NCI-H345 (cell line): ENCODE results near the gene LRRC23.

Experiments used
- DNase-seq: peaks from one replicate; lab custom pipeline; 2025; lab: John Stamatoyannopoulos, UW

Gene LRRC23

DNA sequence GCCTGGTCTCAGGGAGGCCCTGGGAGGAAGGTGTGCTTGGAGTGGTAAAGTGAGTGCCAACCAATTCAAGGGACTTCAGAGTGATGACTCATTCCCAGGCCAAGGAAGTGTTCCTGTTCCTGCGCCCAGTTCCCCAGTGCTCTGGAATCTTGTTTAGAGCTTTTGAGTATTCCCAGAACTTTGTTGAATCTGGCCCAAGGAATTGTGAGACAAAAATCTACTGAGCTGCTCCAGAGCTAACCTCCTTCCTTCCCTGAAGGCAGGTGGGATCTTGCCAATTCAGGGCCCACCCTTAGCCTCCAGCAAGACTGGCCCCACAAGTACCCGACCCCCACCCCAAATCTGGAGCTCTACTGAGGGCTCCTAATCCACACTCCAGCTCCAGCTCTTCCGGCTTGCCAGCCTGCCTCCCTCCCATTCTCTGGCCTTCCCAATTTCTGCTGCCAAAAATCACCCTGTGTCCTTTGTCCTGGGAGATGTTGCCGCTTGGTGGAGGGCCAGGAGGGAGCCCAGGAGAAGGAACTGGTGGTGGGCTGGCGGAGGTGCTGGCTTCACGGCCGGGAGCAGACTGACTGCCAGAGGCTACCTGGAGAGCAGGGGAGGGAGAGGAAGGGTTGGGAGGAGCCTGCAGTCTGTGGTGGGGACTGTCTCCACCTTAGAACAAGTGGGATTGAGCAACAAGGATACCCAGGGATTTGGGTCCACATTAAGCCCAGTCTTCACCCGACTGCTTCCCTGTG is 21.1 kb downstream of the LRRC23 start:
- DNase-seq, result peak; percentile 32

DNA sequence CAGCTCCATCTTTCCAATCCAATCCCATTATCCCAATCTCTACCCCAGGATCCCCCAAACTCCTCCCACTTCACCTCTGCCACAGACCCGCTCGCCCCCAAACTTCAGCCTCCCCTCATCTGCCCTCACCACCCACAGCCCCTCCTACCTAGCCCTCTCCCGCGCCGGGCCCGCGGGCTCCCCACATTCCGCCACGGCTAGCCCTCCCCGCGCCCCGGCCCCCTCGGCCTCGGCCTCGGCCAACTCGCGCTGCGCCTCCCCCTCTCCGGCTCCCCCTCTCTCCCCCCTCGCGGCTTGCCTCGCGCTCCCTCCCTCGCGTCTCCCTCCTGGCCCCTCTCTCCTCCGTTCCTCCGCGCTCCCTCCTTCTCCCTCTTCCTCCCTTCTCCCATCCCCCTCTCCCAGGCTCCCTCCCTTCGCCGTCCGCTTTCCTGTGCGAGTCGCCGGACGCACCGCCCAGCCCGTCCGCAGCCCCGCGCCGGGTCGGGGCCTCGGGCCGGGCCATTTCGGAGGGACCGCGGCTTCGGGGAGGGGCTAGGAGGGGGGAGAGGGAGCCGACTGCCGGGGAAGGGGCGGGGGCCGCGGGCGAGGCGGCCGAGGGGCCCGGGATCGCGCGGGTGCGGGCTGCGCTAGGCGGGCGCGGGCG is 22.9 kb downstream of the LRRC23 start, which contains the start of gene ATN1:
TSS of gene ATN1 (plus strand) at position 581 of the 643 bp plus-strand sequence. CDS start 6,043 bp downstream, outside the sequence.
- DNase-seq, result peak; percentile 46

DNA sequence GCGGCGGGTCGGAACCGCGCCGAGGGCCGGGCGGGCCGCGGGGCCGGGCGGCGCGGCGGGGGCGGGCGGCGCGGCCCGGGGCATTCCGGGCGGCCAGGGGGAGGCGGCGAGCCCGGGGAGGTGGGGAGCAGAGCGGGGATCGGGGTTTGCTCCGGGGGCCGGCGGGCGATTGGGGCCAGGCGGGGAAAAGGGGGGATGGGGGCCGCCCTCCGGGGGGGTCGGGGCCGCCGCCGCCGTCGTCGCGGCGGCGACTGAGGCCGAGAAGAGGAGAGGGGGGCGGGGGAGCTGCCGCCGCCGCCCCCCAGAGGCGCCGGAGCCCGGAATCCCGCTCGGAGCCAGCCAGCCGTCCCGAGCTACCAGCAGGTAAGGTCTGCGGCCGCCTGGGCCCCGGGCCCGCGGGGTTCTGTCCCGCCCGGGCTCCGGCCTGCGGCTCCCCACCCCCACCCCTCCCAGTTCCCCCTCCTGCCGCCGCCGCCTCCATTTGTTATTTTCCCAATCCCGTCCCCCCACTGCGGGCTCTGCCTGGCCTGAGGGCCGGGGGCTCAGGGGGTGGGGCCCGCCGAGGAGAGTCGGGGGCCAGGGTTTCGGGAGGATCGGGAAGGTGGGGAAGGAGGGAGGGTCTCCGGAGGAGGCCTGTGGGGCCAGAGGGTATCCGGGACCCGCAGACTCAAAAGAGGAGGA is 23.5 kb downstream of the LRRC23 start:
- no peak for DNase-seq

DNA sequence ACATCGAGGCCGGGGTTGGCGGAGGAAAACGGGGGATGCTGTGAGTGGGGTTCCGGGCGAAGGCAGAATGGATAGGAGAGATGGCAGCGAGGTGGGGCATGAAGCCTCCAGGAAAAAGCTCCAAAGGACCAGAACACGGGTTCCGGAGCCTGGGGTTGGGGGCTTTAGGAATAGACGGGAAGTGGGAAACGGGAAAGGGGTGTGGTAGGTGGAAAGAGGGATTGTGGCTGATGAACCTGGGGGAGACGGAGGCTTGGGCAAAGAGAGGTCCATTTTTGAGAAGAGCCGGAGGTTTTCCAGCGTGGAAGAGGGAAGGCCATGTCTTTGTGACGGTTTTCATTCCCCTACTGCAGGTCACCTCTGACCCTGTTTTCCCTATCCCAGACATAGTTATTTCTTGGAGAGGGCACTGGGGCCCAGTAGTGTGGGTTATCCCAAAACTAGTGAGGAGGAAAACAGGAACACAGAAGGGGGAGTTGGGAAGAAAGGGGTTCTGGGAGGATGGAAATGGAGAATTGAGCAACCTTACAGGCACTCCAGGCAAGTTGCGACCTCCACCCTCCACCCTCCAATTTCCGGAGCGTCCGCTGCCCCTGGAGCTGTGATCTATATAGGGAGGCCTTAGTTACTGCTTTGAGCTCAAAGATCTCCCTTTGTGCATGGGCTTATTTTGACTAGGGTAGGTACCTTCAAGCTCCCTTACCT is 24.2 kb downstream of the LRRC23 start:
- DNase-seq, result no peak

DNA sequence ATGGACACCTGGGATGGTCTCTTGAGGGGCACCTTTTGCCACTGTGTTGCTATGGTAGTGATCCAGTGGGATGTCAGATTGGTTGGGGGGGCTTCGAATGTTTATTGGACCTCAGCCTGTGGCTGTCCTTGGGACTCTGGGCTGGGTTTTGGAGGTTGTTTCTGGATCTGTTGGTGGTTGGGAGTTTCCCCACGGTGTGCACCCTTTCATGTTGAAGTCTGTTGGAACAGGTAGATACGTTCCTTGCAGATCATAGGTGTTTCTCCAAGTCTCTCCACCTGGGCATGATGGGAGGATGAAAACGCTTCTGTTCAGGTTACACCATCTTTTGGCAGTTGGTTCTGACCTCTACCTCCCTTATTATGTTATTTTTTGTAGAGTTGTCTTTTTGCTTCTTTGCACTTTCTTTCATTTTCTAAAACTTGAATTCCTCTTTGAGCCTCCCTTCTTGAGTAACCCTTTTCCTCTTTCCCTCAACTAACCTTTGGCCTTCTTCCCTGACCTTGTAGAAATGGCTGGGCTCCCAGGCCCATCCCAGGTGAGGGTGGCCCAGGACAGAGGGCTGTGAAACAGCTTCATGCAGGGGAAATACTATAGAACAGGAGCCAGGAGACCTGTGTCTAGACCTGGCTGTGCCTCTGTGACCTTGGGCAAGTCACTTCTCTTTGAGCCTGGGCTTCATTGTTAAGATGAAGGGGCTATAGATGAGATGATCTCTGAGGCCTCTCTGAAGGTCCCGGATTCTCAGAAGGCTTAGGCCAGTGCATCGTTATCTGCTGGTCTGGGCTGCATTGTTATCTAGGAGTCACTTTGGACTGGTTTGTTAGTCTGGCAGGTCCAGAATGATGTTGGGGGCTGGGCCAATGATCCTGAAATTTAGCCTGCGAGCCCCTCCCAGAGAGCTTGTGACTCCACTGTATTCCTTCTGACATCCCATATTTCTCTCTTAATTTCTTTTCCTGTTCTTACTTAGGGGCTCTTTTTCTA is 25.1 kb downstream of the LRRC23 start:
- no peak for DNase-seq

DNA sequence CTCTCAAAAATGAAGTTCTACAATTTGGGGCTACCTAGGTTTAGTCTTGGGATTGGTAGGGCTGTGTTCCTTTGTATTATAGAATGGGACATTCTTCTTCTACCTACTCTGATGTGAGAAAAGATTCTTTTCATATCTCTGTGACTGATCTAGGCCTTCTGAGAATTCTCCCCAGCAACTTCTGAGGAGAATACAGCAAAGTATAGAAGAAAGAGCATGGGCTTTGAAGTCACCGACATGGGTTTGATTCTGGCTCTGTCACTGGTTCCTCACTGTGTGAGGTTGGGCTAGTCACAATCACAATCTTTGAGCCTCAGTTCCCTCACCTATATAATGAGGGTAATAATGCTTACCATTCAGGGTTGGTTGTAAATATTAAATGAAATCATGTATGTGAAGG is 28.1 kb downstream of the LRRC23 start:
- DNase-seq, result no peak

DNA sequence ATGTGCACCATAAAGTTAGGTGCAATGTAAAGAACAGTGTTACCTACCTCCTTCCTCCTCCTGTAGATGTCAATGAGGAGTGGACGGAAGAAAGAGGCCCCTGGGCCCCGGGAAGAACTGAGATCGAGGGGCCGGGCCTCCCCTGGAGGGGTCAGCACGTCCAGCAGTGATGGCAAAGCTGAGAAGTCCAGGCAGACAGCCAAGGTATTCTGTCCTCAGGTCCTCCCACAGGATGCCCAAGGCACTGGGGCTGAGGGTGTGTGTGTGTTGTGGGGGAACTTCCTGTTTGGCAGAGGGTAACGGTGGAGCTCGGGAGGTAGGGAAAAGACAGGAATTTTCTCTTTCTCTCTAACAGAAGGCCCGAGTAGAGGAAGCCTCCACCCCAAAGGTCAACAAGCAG is 29.5 kb downstream of the LRRC23 start:
- no peak for DNase-seq

DNA sequence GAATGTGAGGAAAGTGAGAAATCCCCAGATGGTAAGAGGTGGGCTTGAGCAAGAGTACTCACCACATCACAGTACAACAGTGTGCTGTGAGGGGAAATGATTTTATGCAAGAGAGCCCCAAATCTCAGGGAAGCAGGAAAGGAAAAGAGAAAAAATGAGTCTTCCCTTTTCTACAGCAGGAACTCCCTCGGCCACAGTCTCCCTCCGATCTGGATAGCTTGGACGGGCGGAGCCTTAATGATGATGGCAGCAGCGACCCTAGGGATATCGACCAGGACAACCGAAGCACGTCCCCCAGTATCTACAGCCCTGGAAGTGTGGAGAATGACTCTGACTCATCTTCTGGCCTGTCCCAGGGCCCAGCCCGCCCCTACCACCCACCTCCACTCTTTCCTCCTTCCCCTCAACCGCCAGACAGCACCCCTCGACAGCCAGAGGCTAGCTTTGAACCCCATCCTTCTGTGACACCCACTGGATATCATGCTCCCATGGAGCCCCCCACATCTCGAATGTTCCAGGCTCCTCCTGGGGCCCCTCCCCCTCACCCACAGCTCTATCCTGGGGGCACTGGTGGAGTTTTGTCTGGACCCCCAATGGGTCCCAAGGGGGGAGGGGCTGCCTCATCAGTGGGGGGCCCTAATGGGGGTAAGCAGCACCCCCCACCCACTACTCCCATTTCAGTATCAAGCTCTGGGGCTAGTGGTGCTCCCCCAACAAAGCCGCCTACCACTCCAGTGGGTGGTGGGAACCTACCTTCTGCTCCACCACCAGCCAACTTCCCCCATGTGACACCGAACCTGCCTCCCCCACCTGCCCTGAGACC is 31.0 kb downstream of the LRRC23 start:
- DNase-seq, result no peak

DNA sequence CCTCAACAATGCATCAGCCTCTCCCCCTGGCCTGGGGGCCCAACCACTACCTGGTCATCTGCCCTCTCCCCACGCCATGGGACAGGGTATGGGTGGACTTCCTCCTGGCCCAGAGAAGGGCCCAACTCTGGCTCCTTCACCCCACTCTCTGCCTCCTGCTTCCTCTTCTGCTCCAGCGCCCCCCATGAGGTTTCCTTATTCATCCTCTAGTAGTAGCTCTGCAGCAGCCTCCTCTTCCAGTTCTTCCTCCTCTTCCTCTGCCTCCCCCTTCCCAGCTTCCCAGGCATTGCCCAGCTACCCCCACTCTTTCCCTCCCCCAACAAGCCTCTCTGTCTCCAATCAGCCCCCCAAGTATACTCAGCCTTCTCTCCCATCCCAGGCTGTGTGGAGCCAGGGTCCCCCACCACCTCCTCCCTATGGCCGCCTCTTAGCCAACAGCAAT is 31.6 kb downstream of the LRRC23 start:
- no peak for DNase-seq

DNA sequence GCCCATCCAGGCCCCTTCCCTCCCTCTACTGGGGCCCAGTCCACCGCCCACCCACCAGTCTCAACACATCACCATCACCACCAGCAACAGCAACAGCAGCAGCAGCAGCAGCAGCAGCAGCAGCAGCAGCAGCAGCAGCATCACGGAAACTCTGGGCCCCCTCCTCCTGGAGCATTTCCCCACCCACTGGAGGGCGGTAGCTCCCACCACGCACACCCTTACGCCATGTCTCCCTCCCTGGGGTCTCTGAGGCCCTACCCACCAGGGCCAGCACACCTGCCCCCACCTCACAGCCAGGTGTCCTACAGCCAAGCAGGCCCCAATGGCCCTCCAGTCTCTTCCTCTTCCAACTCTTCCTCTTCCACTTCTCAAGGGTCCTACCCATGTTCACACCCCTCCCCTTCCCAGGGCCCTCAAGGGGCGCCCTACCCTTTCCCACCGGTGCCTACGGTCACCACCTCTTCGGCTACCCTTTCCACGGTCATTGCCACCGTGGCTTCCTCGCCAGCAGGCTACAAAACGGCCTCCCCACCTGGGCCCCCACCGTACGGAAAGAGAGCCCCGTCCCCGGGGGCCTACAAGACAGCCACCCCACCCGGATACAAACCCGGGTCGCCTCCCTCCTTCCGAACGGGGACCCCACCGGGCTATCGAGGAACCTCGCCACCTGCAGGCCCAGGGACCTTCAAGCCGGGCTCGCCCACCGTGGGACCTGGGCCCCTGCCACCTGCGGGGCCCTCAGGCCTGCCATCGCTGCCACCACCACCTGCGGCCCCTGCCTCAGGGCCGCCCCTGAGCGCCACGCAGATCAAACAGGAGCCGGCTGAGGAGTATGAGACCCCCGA is 32.2 kb downstream of the LRRC23 start:
- DNase-seq, result peak; percentile 23

DNA sequence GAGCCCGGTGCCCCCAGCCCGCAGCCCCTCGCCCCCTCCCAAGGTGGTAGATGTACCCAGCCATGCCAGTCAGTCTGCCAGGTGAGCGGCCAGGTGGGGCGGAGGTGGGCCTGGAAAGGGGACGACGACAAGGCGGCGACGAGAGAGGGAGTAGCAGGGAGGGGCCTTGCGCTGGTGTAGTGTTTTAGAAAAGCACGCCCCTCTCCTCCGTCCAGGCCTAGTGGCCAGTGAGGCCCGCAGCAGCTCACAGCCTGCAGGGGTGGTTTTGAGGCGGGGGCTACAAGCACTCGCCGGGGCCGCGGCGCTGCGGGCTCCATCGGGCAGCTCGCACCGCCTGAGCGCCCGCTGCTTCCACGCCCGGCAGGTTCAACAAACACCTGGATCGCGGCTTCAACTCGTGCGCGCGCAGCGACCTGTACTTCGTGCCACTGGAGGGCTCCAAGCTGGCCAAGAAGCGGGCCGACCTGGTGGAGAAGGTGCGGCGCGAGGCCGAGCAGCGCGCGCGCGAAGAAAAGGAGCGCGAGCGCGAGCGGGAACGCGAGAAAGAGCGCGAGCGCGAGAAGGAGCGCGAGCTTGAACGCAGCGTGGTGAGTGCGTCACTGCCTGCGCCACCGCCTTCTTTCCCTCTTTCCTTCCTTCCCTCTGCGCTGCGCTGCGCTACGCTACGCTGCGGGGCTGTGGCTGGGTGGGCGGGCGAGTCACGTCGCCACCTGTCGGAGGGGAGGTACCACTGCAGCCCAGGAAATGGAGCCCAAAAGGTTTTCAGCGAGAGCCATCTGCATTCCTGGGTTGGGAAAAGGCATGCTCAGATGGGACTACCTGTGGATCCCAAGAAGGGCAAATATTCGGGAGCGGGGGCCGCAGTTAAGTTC is 33.1 kb downstream of the LRRC23 start:
- peak; percentile 97 for DNase-seq

DNA sequence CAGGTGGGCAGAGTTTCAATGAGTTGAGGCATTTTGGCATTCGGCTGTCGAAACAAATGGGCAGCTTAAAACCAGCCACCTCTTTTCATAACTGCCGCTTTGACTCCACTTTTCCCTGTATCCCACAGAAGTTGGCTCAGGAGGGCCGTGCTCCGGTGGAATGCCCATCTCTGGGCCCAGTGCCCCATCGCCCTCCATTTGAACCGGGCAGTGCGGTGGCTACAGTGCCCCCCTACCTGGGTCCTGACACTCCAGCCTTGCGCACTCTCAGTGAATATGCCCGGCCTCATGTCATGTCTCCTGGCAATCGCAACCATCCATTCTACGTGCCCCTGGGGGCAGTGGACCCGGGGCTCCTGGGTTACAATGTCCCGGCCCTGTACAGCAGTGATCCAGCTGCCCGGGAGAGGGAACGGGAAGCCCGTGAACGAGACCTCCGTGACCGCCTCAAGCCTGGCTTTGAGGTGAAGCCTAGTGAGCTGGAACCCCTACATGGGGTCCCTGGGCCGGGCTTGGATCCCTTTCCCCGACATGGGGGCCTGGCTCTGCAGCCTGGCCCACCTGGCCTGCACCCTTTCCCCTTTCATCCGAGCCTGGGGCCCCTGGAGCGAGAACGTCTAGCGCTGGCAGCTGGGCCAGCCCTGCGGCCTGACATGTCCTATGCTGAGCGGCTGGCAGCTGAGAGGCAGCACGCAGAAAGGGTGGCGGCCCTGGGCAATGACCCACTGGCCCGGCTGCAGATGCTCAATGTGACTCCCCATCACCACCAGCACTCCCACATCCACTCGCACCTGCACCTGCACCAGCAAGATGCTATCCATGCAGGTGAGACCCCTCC is 34.0 kb downstream of the LRRC23 start:
- no peak for DNase-seq

DNA sequence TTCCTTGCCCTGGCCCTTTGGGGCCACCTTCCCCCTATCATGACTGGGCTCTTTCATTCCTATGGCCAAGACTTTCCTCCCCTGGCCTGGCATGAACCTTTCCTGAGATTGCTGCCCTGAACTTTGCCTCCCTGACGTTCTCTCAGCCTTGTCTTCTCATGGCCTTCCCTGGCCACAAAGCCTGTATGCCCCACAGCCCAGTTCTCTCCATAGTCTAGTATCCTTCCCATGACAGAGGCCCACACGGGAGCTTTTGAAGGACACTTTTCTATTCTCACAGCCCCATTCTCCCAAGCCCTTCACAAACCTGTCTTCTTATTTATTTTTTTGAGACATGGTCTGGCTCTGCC is 34.5 kb downstream of the LRRC23 start:
- no peak for DNase-seq

DNA sequence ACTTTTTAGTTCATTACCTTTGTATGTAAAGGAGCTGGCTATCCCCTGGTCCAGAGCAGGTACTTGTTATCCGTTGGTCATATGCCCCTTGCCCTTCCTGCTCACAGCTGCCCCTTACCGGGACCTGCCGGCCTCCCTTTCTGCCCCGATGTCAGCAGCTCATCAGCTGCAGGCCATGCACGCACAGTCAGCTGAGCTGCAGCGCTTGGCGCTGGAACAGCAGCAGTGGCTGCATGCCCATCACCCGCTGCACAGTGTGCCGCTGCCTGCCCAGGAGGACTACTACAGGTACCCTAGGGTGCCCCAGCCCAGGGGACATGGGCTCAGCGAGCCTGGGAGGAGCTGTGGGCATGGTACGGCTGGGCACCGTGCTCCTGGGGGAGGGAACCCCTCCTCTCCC is 36.6 kb downstream of the LRRC23 start:
- DNase-seq, result no peak

DNA sequence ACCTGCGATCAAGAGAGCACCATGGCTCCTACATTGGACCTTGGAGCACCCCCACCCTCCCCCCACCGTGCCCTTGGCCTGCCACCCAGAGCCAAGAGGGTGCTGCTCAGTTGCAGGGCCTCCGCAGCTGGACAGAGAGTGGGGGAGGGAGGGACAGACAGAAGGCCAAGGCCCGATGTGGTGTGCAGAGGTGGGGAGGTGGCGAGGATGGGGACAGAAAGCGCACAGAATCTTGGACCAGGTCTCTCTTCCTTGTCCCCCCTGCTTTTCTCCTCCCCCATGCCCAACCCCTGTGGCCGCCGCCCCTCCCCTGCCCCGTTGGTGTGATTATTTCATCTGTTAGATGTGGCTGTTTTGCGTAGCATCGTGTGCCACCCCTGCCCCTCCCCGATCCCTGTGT is 37.2 kb downstream of the LRRC23 start:
- DNase-seq, result no peak

DNA sequence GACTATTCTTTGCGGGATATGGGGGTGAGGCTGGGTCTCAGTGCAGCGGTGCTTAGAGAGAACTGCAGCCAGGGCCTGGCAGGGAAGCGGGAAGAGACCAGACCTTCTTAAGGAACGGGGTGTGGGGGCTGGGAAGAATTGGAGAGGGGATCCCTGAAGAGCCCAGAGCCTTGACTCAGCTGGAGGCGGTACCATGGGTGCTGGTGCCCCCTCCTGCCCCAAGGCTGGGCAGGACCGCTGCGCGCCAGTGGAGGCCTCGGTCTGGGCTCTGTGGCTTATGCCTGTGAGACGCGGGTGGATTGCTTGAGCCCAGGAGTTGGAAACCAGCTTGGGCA is 37.7 kb downstream of the LRRC23 start:
- no peak for DNase-seq

DNA sequence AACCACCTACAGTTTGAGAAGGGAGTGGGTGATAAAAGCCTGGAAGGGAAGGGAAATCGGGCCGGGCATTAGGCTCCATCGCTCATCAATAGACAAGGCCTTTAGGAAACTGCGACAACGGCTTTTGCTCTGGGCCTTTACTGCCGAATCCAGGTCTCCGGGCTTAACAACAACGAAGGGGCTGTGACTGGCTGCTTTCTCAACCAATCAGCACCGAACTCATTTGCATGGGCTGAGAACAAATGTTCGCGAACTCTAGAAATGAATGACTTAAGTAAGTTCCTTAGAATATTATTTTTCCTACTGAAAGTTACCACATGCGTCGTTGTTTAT is 38.7 kb downstream of the LRRC23 start:
- DNase-seq, result peak; percentile 90
